DMS 273 (cell line): Measurements from ENCODE around the gene CACNG3.
"Not testable (repeated sequence)": the region's sequence is repeated elsewhere in the genome, so short reads cannot be mapped to it uniquely, and the experiment has no call there.

ENCODE experiments used
- DNase-seq: peaks from one replicate; lab custom pipeline; 2025; ENCODE audit not compliant: unreplicated experiment; lab: John Stamatoyannopoulos, UW

Gene CACNG3

GRCh38 chr16:24275413-24275812 lies 19.3 kb downstream of the CACNG3 start:
- DNase-seq = no peak

DNA sequence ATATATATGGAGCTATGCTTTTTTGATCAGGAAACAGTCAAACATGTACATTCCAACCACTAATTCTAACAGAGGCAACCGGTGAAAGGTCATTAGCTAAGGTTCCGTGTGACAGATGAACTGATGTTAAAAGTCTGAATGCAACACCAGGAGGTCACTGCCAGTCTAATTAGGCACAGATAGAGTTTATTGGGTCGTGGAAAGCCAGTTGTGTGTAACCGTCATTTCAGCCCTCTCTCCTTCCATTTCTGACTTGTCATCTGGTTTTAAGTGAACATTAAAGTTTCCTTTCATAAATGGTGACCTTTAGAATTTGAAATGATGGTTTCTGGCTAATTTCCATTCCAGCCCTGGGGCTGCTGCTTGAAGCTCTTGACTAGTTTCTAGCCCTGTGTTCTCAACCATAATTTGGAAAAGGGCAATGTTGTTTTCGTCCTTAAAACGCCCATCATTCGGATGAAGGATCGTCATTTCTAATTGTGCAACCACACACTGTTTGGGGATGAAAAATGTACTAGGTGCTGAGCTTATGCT lies 23.9 kb downstream of the CACNG3 start:
- DNase-seq = no peak

DNA sequence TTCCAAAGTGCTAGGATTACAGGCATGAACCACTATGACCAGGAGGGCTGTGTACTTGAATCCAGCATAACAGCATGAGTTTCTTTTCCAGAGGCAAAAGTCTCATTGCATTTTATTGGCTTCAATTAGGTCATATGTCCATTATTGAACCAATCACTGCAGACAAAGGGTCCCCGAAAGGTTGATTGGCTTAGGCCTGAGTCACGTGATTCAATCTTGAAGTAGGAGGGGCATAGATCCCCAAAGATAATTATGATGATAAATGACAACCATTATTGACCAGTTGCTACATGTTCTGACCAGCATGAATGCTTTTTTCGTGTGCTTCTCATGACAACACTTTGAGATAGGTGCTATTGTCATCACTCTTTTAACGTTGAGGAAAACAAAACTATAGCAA lies 25.3 kb downstream of the CACNG3 start:
- no peak for DNase-seq

- DNase-seq = no peak
Observed at GRCh38 chr16:24282141-24282540, 26.0 kb downstream of the CACNG3 start.

DNA sequence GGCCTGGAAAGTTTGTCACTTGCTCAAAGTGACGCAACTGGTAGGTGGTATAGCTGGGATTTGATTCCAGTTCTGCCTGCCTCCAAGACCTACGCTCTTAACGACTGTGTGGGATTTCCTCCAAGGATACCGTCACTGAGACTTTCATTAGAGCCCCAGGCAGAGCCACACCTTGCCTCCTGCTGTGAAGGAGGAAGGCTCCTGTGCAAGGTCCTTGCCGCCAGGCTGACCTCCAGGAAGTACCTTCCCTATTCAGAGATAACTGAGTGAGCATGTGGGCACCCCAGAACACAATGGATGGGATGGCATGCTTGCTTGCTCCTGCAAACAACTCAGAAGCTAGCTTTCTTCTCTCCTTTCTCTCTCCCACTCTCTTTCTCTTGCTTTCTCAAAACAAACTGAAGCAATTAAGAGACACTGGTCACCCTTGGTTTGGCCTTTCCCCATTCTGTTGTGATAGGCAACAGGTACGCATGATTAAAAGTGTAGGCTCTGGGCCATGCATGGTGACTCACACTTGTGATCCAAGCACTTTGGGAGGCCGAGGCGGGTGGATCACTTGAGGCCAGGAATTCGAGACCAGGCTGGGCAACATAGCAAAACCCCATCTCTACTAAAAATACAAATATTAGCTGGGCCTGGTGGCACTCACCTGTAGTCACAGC lies 30.7 kb downstream of the CACNG3 start:
- no peak for DNase-seq

DNA sequence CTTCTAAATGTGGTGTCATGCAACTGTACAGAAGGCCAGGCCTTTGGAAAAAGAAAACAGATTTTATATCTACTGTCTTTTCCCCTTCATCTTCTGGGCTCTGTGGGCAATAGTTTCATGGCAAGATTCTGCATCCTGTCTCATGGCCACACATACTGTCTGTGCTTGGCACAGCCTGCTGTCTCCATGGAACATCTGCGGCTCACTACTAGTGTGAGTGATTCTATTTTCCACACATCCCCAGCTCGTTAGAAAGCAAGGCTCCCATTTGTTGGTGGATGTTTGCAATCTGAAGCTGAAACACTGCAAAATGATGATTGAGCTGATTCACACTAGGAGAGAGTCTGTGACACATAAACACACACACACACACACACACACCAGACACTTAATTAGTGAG lies 32.4 kb downstream of the CACNG3 start:
- no peak for DNase-seq

GRCh38 chr16:24289166-24289700 lies 33.1 kb downstream of the CACNG3 start:
- DNase-seq = no peak

DNA sequence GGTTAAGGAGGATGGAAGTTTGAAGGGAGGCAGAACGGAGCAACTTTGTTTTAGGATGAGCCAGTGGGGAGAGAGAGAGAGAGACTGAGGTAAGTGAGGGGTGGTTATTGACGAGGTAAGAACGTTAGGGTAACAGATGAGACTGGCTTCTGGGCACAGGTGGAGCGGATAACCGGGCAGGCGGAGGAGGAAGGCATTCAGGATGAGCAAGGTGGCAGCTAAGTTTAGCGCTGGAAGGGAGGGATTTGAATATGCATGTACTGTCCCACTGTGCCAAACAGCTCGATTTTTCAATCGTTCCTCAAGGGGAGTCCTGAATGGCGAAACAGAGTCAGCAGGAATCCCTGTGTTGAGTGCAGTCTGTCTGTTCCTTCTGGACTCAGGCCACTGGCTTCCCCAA lies 35.8 kb downstream of the CACNG3 start:
- no peak for DNase-seq

- no peak for DNase-seq
Observed at GRCh38 chr16:24294131-24294530, 38.0 kb downstream of the CACNG3 start.

- DNase-seq = no peak
Observed at GRCh38 chr16:24297375-24297774, 41.2 kb downstream of the CACNG3 start.

GRCh38 chr16:24298548-24299167 lies 42.5 kb downstream of the CACNG3 start:
- DNase-seq = no peak

- DNase-seq = not testable (repeated sequence)
Observed at GRCh38 chr16:24300750-24301149, 44.6 kb downstream of the CACNG3 start.

- DNase-seq = no peak
Observed at GRCh38 chr16:24302636-24303035, 46.5 kb downstream of the CACNG3 start.

DNA sequence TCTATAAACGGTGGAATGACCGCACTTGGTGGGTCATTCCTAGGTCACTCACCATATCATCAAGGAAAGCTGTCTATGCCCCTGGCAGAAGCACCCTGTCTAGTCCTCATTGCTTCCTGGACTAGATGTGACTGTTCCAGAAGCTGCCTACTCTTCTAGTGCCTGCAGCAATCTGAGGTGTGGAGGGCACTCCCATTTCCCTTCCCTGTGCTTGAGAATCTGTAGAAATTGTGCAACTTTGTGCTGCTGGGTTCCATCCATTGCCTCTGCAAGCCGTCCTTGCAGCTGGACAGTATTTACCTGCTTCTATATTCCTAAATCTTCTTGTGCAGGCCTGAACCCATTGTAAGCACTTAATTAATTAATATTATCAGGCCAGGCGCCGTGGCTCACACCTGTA lies 52.1 kb downstream of the CACNG3 start:
- DNase-seq = no peak

- DNase-seq = no peak
Observed at GRCh38 chr16:24309258-24310142, 53.4 kb downstream of the CACNG3 start.

- no peak for DNase-seq
Observed at GRCh38 chr16:24315343-24315742, 59.2 kb downstream of the CACNG3 start.

DNA sequence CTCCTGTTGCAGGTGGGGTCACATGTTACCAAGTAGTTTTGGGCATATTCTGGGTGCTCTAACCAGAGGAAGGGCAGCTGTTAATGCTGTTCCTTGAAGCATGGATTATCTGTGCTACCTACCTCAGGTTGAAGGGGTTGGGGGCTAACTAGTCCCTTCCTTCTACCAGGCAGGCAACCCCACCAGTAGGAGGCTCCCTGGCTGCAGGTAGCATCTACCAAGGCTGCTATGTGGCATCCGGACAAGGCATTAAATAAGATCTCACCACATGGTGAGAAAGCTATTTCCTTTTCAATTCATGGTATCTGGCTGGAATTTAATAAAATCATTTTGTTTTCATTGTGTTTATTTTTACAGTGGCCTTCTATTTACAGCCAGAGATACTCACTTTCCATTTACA lies 62.5 kb downstream of the CACNG3 start:
- no peak for DNase-seq

- DNase-seq = no peak
Observed at GRCh38 chr16:24319126-24319814, 63.1 kb downstream of the CACNG3 start.

GRCh38 chr16:24322106-24322505 lies 66.0 kb downstream of the CACNG3 start:
- no peak for DNase-seq

GRCh38 chr16:24324421-24324820 lies 68.3 kb downstream of the CACNG3 start:
- DNase-seq = no peak
